Hepatocyte (in vitro differentiated cells): Measurements from ENCODE around the gene PLS1. TPM values are rescaled to one million over a fixed set of nuclear protein-coding genes. Genes with fewer than 3 reads are reported as not detected.
A peak's percentile ranks its signal among the peaks of the same experiment; 100 is the strongest.

Experiments
- DNase-seq: peaks from one replicate; pipeline ENCODE4 v3.0.0-alpha.2; 2016; ENCODE audit warnings: low spot score
- H2AFZ ChIP-seq: fragments of 200-600 bp; sonication (generic); 2 replicates; pipeline ENCODE4 v1.6.0; 2016; ENCODE audit warnings: antibody characterized with exemption, mild to moderate bottlenecking
- H3K27ac ChIP-seq: fragments of 200-600 bp; sonication (generic); 2 replicates; pipeline ENCODE4 v1.5.1; 2016; ENCODE audit warnings: mild to moderate bottlenecking
- H3K27me3 ChIP-seq: fragments of 200-600 bp; sonication (generic); 2 replicates; pipeline ENCODE4 v1.6.1; 2016
- H3K36me3 ChIP-seq: fragments of 200-600 bp; sonication (generic); replicated peaks from 2 replicates; pipeline ENCODE4 v1.5.1; 2016; ENCODE audit warnings: low read depth; ENCODE audit not compliant: insufficient read depth
- H3K4me1 ChIP-seq: fragments of 200-600 bp; sonication (generic); 2 replicates; pipeline ENCODE4 v1.5.1; 2016; ENCODE audit warnings: mild to moderate bottlenecking, moderate library complexity; ENCODE audit not compliant: insufficient read depth
- H3K4me2 ChIP-seq: fragments of 200-600 bp; sonication (generic); 2 replicates; pipeline ENCODE4 v1.6.0; 2016
- H3K4me3 ChIP-seq: fragments of 200-600 bp; sonication (generic); 2 replicates; pipeline ENCODE4 v1.5.1; 2016; ENCODE audit warnings: mild to moderate bottlenecking
- H3K79me2 ChIP-seq: fragments of 200-600 bp; sonication (generic); 2 replicates; pipeline ENCODE4 v1.6.0; 2017; ENCODE audit warnings: mild to moderate bottlenecking
- H3K9me2 ChIP-seq: fragments of 200-600 bp; sonication (generic); replicated peaks from 2 replicates; pipeline ENCODE4 v1.6.0; 2017; ENCODE audit warnings: mild to moderate bottlenecking; ENCODE audit not compliant: insufficient read depth
- H3K9me3 ChIP-seq: fragments of 200-600 bp; sonication (generic); 2 replicates; pipeline ENCODE4 v1.5.1; 2016; ENCODE audit warnings: low read depth, mild to moderate bottlenecking
- H4K20me1 ChIP-seq: fragments of 200-600 bp; sonication (generic); 2 replicates; pipeline ENCODE4 v1.6.0; 2016; ENCODE audit warnings: mild to moderate bottlenecking; ENCODE audit not compliant: insufficient read depth, poor library complexity, severe bottlenecking
- CTCF ChIP-seq: fragments of 200-600 bp; sonication (generic); IDR thresholded peaks from 2 replicates; pipeline ENCODE4 v1.5.1; 2016; ENCODE audit warnings: antibody characterized with exemption, mild to moderate bottlenecking; ENCODE audit not compliant: poor library complexity
- EZH2 ChIP-seq: fragments of 200-600 bp; sonication (generic); IDR thresholded peaks from 2 replicates; pipeline ENCODE4 v1.6.1; 2016; ENCODE audit warnings: antibody characterized with exemption, mild to moderate bottlenecking, borderline replicate concordance
- EZH2phosphoT487 ChIP-seq: fragments of 200-600 bp; sonication (generic); IDR thresholded peaks from one replicate; pipeline ENCODE4 v1.6.1; 2018; ENCODE audit warnings: antibody characterized with exemption, mild to moderate bottlenecking, low read depth, moderate library complexity; ENCODE audit not compliant: unreplicated experiment, severe bottlenecking
- WGBS: methylation state at CpG from one replicate; pipeline ENCODE4 v1.1.6; 2016; ENCODE audit warnings: low lambda C conversion rate; ENCODE audit errors: missing lambda C conversion rate; 5-methylcytosine and 5-hydroxymethylcytosine counted together
- polyA plus RNA-seq: library from polyadenylated mRNA; unstranded; fragments of >200 nt; fragmentation: Nextera tagmentation; extraction: Ambion mirVana; gene quantifications from 2 replicates; pipeline ENCODE4 v1.2.1, GENCODE V29; 2016
- total RNA-seq: library from RNA; depleted of rRNA; stranded (reverse); fragments of >200 nt; gene quantifications from 2 replicates; pipeline ENCODE4 v1.2.3, GENCODE V29; 2014

Gene PLS1
- total and polyA plus RNA-seq, 2 experiments from 2014 or later = 9.7 to 22.8 TPM

GRCh38 chr3:142723968-142724681 lies 127.9 kb downstream of the PLS1 start, which contains the start of gene TRPC1:
Gene TRPC1 (plus strand): TSS chr3:142724034. CDS start chr3:142724560, 526 bp downstream.
- peak; percentile 91 for DNase-seq
- TF ChIP-seq EZH2phosphoT487 (no peak), EZH2 (no peak), CTCF (no peak)
- Histone ChIP-seq H3K4me3 (peak within 1 kb of the TSS; percentile 57), H3K27ac (peak within 1 kb of the TSS; percentile 74), H3K9me3 (no peaks in the 10 kb centered on the region), H3K27me3 (no peaks in the 10 kb centered on the region), H2AFZ (peak within 1 kb of the TSS; percentile 91), H3K9me2 (no peaks in the 10 kb centered on the region), H3K4me1 (no peaks in the 10 kb centered on the region), H4K20me1 (no peaks in the 10 kb centered on the region), H3K79me2 (peaks cover 18% of the 10 kb centered on the region), H3K36me3 (no peaks in the 10 kb centered on the region), H3K4me2 (peak within 1 kb of the TSS; percentile 88)
- 1% methylated on average over 50 of the region's 73 CpGs for WGBS

GRCh38 chr3:142724682-142725356 lies 128.6 kb downstream of the PLS1 start:
- H2AFZ ChIP-seq = peak overlapping the region; percentile 13
- H4K20me1 ChIP-seq = no peaks in the 10 kb centered on the region
- H3K27ac ChIP-seq = peak overlapping the region; percentile 74
- H3K27me3 ChIP-seq = no peaks in the 10 kb centered on the region
- no peaks in the 10 kb centered on the region for H3K4me1 ChIP-seq
- DNase-seq = peak; percentile 64
- H3K79me2 ChIP-seq = peaks cover 18% of the 10 kb centered on the region
- TF ChIP-seq EZH2phosphoT487 (no peak), CTCF (peak; percentile 23), EZH2 (peak; percentile 33)
- H3K9me3 ChIP-seq = no peaks in the 10 kb centered on the region
- H3K4me2 ChIP-seq = peak overlapping the region; percentile 88
- H3K9me2 ChIP-seq = no peaks in the 10 kb centered on the region
- no peaks in the 10 kb centered on the region for H3K36me3 ChIP-seq
- WGBS = under 1% methylated on average over 34 of the region's 35 CpGs
- H3K4me3 ChIP-seq = peak overlapping the region; percentile 57

- Histone ChIP-seq H3K27ac (no peak overlapping the region), H4K20me1 (no peaks in the 10 kb centered on the region), H3K79me2 (peaks cover 18% of the 10 kb centered on the region), H3K9me3 (no peaks in the 10 kb centered on the region), H3K27me3 (no peaks in the 10 kb centered on the region), H3K4me2 (peak overlapping the region; percentile 88), H3K9me2 (no peaks in the 10 kb centered on the region), H3K4me3 (peak overlapping the region; percentile 57), H2AFZ (peak overlapping the region; percentile 13), H3K36me3 (no peaks in the 10 kb centered on the region), H3K4me1 (no peaks in the 10 kb centered on the region)
- DNase-seq = no peak
- 32% methylated on average over 5 of the region's 5 CpGs for WGBS
- TF ChIP-seq EZH2 (no peak), EZH2phosphoT487 (no peak), CTCF (no peak)
These were observed 129.2 kb downstream of the PLS1 start for GRCh38 chr3:142725357-142725739.
